Heart left ventricle (tissue), 16 donors: ENCODE measurements around the gene ADAM22. TPM values are rescaled to one million over a fixed set of nuclear protein-coding genes. Genes with fewer than 3 reads are reported as not detected.
"Not testable (repeated sequence)": the region's sequence is repeated elsewhere in the genome, so short reads cannot be mapped to it uniquely, and the experiment has no call there.

Experiments used
- ATAC-seq, 4 donors: fragments of 200-7000 bp; cut with Tn5 transposase; one replicate each; pipeline ENCODE4 v1.9.1; 2020 to 2022; ENCODE audit warnings: moderate library complexity in 4 of 4, mild to moderate bottlenecking in 3 of 4, moderate number of reproducible peaks in 1 of 4
- DNase-seq, 5 donors: peaks; one replicate each; pipeline ENCODE4 v3.0.0-alpha.2; 2020
- H3K27ac ChIP-seq, 12 donors: fragments of 200-600 bp; sonication (generic) in 4 of 12; one replicate each; pipeline versions ENCODE4 v1.5.0 to v1.8.0; 2016 to 2022; ENCODE audit warnings: mild to moderate bottlenecking in 2 of 12
- H3K27me3 ChIP-seq, 9 donors: fragments of 200-600 bp; sonication (generic) in 2 of 9; one replicate each; pipeline versions ENCODE4 v1.5.1 to v1.8.0; 2016 to 2022; ENCODE audit warnings: mild to moderate bottlenecking in 3 of 9
- H3K36me3 ChIP-seq, 9 donors: fragments of 200-600 bp; sonication (generic) in 2 of 9; one replicate each; pipeline versions ENCODE4 v1.5.0 to v1.8.0; 2018 to 2022; ENCODE audit warnings: mild to moderate bottlenecking in 2 of 9
- H3K4me1 ChIP-seq, 12 donors: fragments of 200-600 bp; sonication (generic) in 4 of 12; one replicate each; pipeline versions ENCODE4 v1.5.0 to v1.8.0; 2016 to 2022; ENCODE audit warnings: mild to moderate bottlenecking in 3 of 12
- H3K4me3 ChIP-seq, 12 donors: fragments of 200-600 bp; sonication (generic) in 4 of 12; one replicate each; pipeline versions ENCODE4 v1.5.0 to v1.8.0; 2017 to 2022; ENCODE audit warnings: mild to moderate bottlenecking in 9 of 12, moderate library complexity in 4 of 12
- H3K9me3 ChIP-seq, 12 donors: fragments of 200-600 bp; sonication (generic) in 4 of 12; one replicate each; pipeline versions ENCODE4 v1.5.0 to v1.8.0; 2016 to 2022; ENCODE audit warnings: mild to moderate bottlenecking in 1 of 12
- POLR2A ChIP-seq, 2 donors: fragments of 450-650 bp; IDR thresholded peaks; one replicate each; pipeline ENCODE4 v1.6.1; 2017; ENCODE audit warnings: antibody characterized with exemption in 2 of 2, mild to moderate bottlenecking in 2 of 2, moderate library complexity in 2 of 2
- WGBS, 4 donors: extraction: QIAGEN DNeasy Blood & Tissue Kit in 2 of 4; methylation state at CpG; one replicate each; pipeline versions ENCODE4 v1.1.5 to v1.1.7; 2013 to 2018; 5-methylcytosine and 5-hydroxymethylcytosine counted together
- intact Hi-C, 10 donors: fragments of 100-400 bp; cut with DNase I; formaldehyde crosslinking; loops; one replicate each; pipeline versions ENCODE4 v1.11.1 to v1.14.2; 2022
- polyA plus RNA-seq, 2 donors: library from polyadenylated mRNA; stranded (reverse); fragments of 200-250 nt; gene quantifications; one replicate each; pipeline ENCODE4 v1.2.3, GENCODE V29; 2013
- total RNA-seq, 9 donors: library from RNA; depleted of rRNA in 2 of 9; stranded (reverse); fragments of >200 nt in 2 of 9; fragmentation: NEBNext Ultra II Directional in 3 of 9; extraction: Animal tissue kit (Norgen Biotek cat#: 25700) in 3 of 9; gene quantifications; one replicate each; pipeline versions ENCODE4 v1.1.0 to v1.2.4, GENCODE V29; 2016 to 2023
- TF ChIP-seq, protein P1 (sequence below), 12 donors: fragments of 200-600 bp; sonication (generic) in 4 of 12; IDR thresholded peaks; one replicate each; pipeline versions ENCODE4 v1.5.0 to v1.8.0; 2018 to 2022; ENCODE audit warnings: antibody characterized with exemption in 12 of 12, mild to moderate bottlenecking in 5 of 12
- donor health status: ischemic (EF 13 %, LVEDD 7.1; RV severe dilation, severe dysfunction).
- donor health status: healthy with polysubstance abuse.
- donor health status: DM: no; HTN: yes; CAD: no.
- donor health status: DM: no; HTN: no; CAD: no.
- donor health status: ischemic (EF 25% LVEDD 6.9; RV normal size, moderate dysfunction).
- donor health status: ischemic (EF 25% LVEDD 5.7; RV mildly dilated, moderate dysfunction).
- donor health status: healthy.
- donor health status: DM: yes; HTN: yes; CAD: no.
- donor health status: ischemic (EF 35%, LVEDD 5.7; RV mildly dilated, moderate dysfunction).
- donor health status: nonischemic (EF 11% LVEDD 7.7; RV severe dilation, severe dysfunction).
- donor health status: DM: yes; HTN: yes; CAD: no.
- donor health status: PGD.
- donor health status: ischemic (EF 29% LVEDD 5.4; RV normal size, mild dysfunction).
- donor health status: nonischemic (EF 23%, LVEDD 6.1; RV moderate dilation, normal function).

Gene ADAM22
- total and polyA plus RNA-seq, 11 donors = 0.27 to 3.4 (median 1.1) TPM

DNA sequence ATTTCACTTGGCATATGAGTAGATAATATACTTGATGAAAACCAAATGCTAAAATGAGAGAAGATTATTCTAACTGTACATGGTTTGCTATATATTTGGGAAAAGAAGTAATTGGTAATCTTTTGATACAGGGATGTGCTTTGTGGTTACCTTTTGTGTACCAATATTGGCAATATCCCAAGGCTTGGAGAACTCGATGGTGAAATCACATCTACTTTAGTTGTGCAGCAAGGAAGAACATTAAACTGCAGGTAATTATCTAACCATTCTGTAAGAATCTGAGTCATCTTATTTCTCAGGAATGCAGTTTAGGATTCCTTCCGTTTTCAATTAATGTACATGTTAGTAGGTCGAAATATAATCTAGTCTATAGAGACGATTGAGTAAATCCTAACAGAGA, 221.7 kb downstream of the ADAM22 start:
- Histone ChIP-seq H3K4me3 (no peak overlapping the region), H3K27me3 (no peaks in the 10 kb centered on the region), H3K36me3 (peaks cover 0 to 5% (median 0%) of the 10 kb centered on the region in 9 donors), H3K27ac (no peak overlapping the region), H3K4me1 (no peaks in the 10 kb centered on the region), H3K9me3 (peaks cover 0 to 25% (median 2%) of the 10 kb centered on the region in 12 donors)
- no peak for TF ChIP-seq POLR2A (IDR thresholded peaks at IDR 0.05)
- TF ChIP-seq, protein P1, sequence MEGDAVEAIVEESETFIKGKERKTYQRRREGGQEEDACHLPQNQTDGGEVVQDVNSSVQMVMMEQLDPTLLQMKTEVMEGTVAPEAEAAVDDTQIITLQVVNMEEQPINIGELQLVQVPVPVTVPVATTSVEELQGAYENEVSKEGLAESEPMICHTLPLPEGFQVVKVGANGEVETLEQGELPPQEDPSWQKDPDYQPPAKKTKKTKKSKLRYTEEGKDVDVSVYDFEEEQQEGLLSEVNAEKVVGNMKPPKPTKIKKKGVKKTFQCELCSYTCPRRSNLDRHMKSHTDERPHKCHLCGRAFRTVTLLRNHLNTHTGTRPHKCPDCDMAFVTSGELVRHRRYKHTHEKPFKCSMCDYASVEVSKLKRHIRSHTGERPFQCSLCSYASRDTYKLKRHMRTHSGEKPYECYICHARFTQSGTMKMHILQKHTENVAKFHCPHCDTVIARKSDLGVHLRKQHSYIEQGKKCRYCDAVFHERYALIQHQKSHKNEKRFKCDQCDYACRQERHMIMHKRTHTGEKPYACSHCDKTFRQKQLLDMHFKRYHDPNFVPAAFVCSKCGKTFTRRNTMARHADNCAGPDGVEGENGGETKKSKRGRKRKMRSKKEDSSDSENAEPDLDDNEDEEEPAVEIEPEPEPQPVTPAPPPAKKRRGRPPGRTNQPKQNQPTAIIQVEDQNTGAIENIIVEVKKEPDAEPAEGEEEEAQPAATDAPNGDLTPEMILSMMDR (IDR thresholded peaks at IDR 0.05) = no peak
- DNase-seq (no peak), ATAC-seq (no peak)
- intact Hi-C loops = no loop called here
- WGBS, 4 donors = 74 to 84% (median 82%) methylated on average over 4 of the region's 4 CpGs

DNA sequence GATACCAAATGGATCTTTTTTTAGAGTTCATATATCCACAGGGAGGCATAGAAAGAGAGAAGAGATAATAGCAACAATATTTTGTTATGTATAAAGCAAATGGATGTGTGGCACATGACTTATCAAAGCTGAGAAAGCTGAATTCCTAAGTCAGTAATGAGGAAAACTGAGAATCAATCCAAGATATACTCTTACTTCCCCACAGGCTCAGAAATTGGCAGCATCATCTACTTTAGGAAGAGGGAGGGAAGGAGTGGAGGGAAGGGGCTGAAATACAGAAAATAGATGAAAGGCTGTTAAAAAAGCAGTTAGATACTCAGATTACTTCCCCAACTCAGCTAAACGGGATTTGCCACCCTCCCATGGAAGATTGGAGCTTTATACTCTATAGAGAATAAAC, 222.3 kb downstream of the ADAM22 start:
- ATAC-seq = no peak
- no peaks in the 10 kb centered on the region for H3K4me1 ChIP-seq

GRCh38 chr7:88159741-88160140, 225.7 kb downstream of the ADAM22 start:
- H3K4me3 ChIP-seq, H3K27ac ChIP-seq, H3K27me3 ChIP-seq, ATAC-seq, H3K36me3 ChIP-seq, H3K4me1 ChIP-seq, DNase-seq: not testable (repeated sequence)
- WGBS, 4 donors = 75 to 88% (median 79%) methylated on average over 2 of the region's 2 CpGs
- peaks cover 0 to 25% (median 4%) of the 10 kb centered on the region in 12 donors for H3K9me3 ChIP-seq
- intact Hi-C loops = loop anchor here in 2 of 10 donors (10.0 kb wide), 1 partner anchor 365 kb away; no protein-coding TSS in a partner anchor

More for the DNA sequence above, 222.3 kb downstream of the ADAM22 start:
- Histone ChIP-seq H3K4me3 (no peak overlapping the region), H3K27ac (no peak overlapping the region), H3K36me3 (peaks cover 0 to 5% (median 0%) of the 10 kb centered on the region in 9 donors), H3K27me3 (no peaks in the 10 kb centered on the region), H3K9me3 (peaks cover 0 to 25% (median 2%) of the 10 kb centered on the region in 12 donors)
- intact Hi-C loops = no loop called here
- 36 to 51% (median 46%) methylated on average over 1 of the region's 1 CpG for WGBS, 4 donors
- DNase-seq = no peak
- no peak for TF ChIP-seq POLR2A (IDR thresholded peaks at IDR 0.05)
- TF ChIP-seq, protein P1 (IDR thresholded peaks at IDR 0.05) = no peak

GRCh38 chr7:88165697-88166096, 231.6 kb downstream of the ADAM22 start:
- H3K27ac ChIP-seq = no peak overlapping the region
- H3K4me3 ChIP-seq = no peak overlapping the region
- no peak for ATAC-seq
- intact Hi-C loops = loop anchor here in 6 of 10 donors (5.0 to 10.0 kb wide), 3 partner anchors 368 to 658 kb away; no protein-coding TSS in a partner anchor
- peaks cover 0 to 6% (median 0%) of the 10 kb centered on the region in 12 donors for H3K4me1 ChIP-seq
- H3K27me3 ChIP-seq = no peaks in the 10 kb centered on the region
- H3K36me3 ChIP-seq = no peaks in the 10 kb centered on the region
- TF ChIP-seq, protein P1 (IDR thresholded peaks at IDR 0.05) = no peak
- TF ChIP-seq POLR2A (IDR thresholded peaks at IDR 0.05) = no peak
- peaks cover 0 to 4% (median 0%) of the 10 kb centered on the region in 12 donors for H3K9me3 ChIP-seq
- DNase-seq = no peak

DNA sequence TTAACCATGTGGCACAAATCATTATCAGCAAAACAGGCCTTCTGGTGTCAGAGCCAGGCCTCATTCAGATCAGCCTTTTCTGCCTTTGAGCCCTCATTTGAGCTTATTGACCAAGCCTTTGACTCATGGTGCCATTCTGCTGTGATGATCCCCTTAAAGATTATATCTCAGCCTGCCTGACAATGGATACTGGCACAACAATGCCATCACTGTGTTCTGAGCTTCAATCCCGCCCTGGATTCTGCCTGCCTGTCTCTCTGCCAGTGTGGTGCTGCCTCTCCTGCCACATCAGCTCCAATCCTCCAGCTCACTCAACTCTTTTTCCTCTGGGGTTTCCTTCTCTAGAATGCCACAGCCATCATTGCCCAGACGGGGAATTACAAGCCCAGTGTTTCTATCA, 233.2 kb downstream of the ADAM22 start:
- Histone ChIP-seq H3K4me3 (no peak overlapping the region), H3K27ac (no peak overlapping the region), H3K4me1 (peaks cover 0 to 6% (median 0%) of the 10 kb centered on the region in 12 donors), H3K27me3 (no peaks in the 10 kb centered on the region), H3K9me3 (no peaks in the 10 kb centered on the region), H3K36me3 (no peaks in the 10 kb centered on the region)
- no peak for DNase-seq
- no peak for ATAC-seq
- WGBS, 4 donors = 83 to 91% (median 87%) methylated on average over 2 of the region's 2 CpGs
- intact Hi-C loops = loop anchor here in 6 of 10 donors (5.0 to 10.0 kb wide), 3 partner anchors 370 to 660 kb away; no protein-coding TSS in a partner anchor
- TF ChIP-seq, protein P1 (IDR thresholded peaks at IDR 0.05) = no peak
- TF ChIP-seq POLR2A (IDR thresholded peaks at IDR 0.05) = no peak
